GM21619 (cell line): ENCODE results near the gene IFT20.
"Not testable (repeated sequence)": the region's sequence is repeated elsewhere in the genome, so short reads cannot be mapped to it uniquely, and the experiment has no call there.

Source experiments
- ATAC-seq: cut with Tn5 transposase; IDR thresholded peaks from one replicate; pipeline ENCODE4 v1.9.1; 2021; ENCODE audit not compliant: unreplicated experiment

Gene IFT20

DNA sequence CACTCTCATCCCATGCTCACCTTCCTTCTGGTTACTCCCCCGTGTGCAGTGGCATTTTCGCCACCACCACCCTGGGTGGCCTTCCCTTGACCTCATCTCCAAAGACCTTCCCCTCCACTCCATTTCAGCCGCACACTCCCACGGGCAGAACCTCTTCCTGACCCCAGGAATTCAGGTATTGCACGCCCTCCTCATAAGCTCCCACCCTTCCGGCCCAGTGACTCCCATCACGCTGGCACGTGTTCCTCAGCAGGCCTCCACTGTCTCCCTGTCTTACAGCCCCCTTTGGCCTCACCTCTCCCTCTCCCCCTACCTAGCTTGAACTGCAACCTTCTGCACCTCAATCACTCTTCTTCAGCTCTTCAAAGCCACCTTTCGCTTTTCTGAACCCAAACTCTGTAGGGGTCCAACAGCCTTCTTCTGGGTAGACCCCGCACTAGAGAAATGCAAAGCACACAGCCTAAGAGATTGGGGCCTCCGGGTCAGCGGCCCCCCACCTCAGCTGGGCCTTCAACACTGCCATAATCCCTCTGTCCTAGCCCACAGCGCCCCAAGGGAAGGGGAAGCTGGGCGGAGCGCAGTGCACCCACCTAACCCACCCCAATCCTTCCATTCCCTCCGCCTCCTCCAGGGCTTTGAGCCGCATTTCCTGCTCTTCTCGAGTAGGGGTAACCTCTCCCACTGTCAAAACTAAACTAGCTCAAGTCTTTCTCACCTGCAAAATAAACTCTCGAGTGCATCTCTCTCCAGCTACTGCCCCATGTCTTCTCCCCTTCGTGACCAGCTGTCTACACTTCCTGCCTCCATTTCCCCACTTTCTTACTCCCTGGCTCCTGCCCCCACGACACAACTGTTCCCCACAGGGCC is 17.9 kb downstream of the IFT20 start:
- no peak for ATAC-seq

DNA sequence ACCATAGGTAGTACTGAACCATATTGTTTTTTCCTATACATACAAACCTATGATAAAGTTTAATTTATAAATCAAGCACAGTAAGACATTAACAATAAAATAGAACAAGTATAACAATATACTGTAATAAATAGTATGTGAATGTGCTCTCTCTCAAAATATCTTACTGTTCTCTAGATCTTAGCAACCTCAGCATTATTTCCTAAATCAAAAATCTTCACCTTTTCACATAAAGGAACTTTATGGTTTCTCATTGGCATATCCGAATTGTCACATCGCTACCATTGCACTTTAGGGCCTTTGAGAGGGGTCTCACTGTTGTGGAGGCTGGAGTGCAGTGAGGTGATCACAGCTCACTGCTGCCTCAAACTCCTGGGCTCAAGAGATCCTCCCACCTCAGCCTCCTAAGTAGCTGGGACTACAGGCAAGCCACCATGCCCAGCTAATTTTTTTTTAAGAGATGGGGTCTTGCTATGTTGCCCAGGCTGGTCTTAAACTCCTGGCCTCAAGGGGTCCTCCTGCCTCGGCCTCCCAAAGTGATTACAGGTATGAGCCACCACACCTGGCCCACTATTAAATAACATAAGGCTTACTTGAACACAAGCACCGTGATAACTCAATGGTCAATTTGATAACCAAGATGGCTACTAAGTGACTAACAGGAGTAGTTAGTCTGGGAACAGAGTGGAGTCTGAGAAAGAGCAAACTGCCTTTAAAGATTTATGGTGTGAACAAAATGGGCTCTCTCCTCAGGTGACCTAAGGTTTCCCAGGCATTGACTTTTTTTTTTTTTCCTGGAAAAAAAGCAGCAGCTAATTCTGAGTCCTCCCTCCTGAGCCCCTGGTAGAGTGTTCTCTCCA is 19.2 kb downstream of the IFT20 start:
- no peak for ATAC-seq

DNA sequence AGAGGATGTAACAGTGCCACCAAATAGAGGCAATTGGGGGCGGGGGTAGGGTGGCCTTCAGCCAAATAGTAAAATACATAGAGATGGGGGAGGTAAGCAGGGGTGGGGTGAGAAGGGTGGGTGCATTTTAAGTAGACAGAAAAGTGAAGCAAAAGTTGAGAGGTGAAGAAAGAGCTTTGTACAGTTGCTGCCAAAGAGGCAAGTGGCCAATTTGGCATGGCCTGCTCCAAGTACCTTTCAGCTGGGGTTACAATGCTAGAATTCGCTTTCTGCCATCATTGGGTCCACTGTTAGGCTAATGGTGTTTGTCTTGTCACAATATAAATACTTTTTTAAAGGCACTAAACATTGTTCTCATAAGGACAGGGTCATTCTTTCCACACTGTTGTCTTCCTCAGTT is 21.4 kb downstream of the IFT20 start:
- no peak for ATAC-seq

DNA sequence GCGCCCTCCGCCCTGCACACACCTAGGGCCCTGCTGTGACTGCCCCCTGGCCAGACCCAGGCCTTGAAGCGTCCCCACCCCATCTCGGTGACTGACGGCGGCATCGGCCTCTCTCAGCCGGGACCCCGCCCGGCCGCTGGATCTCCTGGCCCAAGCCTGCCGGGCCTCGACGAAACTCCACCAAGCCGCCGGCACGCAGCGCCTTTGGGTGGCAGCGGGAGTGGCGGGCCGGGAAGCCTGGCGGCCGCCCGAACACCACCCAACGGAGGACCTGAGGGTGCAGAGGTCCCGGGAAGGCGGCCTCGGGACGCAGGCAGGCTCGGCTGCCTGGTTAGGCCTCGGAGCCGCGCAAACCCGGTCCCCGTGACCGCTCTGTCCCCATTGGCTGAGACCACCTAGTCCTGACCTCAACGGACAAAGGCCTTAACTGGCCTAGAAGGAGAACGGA is 28.3 kb downstream of the IFT20 start:
- no peak for ATAC-seq

DNA sequence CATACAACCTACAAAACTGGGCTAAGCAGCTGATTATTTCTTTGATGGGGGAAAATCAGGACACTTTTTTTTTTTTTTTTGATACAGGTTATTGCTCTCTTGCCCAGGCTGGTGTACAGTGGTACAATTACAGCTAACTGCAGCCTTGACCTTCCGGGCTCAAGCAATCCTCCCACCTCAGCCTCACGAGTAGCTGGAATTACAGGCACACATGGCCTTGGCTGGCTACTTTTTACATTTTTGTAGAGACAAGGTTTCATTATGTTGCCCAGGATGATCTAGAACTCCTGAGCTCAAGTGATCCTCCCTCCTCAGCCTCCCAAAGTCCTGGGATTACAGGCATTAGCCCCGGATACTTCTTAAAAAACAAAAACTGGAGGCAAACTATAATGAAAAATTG is 36.8 kb downstream of the IFT20 start:
- no peak for ATAC-seq

DNA sequence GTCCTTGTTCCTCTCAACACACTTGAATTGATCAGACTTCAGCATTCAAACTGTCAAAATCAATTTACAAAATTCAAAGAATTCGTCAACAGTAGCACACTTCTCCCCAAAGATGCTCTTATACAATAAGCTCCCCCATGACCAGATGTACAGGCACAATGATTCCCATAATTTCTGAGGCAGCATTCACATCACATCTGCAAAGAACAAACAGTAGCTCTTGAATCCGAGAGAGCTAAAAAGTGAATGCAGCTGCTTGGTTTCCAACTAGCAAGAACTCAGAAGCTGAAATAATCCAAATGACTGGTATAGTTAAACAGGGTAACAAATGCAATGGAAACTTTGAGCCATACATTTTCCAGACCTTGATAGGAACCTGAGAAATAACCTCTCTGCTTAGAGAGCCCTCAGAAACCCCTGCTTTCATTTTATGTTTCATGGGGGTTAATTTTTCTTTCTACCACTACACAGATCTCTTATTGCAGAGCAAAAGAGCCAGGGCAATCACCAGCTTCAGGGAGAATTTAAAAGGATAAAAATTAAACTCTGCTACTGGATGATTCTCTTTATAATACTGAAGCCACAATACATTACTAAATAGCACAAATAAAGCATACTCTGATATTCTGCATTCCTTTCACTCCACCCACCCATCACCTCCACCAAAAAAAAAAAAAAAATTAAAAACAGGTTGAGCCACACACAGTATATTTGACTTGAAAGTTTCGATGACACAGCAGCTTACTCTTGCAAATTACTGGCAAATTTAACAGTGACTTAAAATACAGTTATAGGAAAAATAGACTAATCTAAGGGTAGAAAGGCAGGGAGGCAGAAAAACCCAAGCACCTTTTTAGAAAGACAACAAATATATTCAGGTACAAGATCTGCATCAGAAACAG is 39.3 kb downstream of the IFT20 start:
- ATAC-seq: no peak

DNA sequence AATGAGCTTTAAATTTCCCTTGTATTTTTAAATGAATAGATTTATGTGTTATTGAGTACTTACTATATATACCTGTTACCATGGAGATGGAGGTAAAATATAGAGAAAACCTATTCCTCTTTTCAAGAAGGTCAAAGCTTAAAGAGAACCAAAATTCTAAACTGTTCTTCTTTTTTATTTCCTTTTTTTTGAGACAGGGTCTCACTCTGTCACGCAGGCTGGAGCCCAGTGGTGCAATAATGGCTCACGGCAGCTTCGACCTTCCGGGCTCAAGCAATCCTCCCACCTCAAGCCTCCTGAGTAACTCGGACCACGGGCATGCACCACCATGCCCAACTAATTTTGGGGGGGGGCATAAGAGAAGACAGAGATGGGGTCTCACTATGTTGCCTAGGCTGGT is 41.3 kb downstream of the IFT20 start:
- ATAC-seq: no peak

DNA sequence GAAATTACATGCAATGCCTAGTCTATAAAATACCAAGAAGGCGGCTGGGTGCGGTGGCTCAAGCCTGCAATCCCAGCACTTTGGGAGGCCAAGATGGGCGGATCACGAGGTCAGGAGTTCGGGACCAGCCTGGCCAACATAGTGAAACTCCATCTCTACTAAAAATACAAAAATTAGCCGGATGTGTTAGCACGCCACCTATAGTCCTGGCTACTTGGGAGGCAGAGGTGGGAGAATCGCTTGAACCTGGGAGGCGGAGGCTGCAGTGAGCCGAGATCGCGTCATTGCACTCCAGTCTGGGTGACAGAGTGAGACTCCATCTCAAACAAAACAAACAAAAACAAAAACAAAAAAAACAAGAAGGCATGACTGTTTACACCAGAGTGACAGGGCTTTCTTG is 42.4 kb downstream of the IFT20 start:
- not testable (repeated sequence) for ATAC-seq

DNA sequence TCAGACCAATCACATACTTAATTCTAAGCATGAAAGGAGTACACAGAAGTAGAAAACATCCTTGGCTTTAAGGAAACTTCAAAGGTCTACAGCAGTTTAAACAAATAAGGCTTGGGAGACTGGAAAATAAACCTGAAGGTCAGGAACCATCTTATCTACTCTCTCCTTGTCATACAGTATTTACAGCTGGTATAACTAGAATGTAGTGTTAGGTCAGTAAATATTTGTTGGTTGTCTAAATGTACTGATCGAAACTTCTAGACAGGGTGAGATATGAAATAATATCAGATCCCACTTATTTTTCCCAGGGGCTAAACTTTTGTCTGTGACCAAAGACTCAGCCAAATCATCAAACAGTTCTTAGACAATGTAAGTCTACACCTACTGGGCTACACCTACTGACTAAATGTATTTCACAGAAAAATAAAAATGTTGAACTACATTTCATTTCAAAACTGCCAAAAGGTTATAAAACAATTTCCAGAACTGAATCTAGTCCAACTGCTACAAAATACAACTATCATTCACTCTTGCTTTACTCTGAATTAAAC is 43.4 kb downstream of the IFT20 start:
- no peak for ATAC-seq

DNA sequence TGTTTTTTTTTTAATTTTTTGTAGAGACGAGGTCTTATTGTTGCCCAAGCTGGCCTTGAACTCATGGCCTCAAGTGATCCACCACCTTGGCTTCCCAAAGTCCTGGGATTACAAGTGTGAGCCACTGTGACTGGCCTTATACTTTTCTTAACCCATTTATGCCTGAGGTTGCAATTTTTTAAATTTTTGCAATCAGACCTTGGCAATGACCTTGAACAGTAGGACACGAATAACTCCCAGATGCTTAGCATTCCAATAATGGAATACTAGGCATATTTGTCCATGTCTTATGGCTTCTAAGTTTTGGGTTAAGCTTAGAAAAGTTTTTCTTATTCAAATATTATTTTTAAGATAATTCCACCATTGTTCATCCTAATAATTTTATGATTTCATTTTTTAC is 44.6 kb downstream of the IFT20 start:
- ATAC-seq: no peak

DNA sequence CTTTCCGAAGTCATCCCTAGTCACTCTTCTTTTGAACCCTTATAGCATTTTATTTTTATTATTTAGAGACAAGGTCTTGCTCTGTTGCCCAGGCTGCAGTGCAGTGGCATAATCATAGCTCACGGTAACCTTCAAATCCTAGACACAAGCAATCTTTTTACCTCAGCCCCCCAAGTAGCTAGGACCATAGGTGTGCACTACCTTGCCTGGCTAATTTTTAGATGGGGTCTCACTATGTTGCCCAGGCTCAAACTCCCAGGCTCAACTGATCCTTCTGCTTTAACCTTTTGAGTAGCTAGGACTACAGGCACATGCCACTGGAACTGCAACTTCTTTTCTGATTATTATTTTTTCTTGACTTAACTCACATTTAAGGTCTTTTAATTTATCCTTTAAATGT is 49.3 kb downstream of the IFT20 start:
- no peak for ATAC-seq

DNA sequence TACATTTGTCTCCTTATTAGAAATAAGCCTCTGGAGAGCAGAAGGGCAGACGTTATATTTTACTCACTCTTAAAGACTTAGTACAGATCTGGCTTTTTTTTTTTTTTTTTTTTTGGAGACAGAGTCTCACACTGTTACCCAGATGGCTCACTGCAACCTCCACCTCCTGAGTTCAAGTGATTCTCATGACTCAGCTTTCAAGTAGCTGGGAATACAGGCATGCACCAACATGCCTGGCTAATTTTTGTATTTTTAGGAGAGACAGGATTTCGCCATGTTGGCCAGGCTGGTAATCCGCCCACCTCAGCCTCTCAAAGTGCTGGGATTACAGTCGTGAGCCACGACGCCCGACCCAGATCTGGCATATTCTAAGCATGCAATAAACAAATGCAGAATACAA is 52.7 kb downstream of the IFT20 start:
- no peak for ATAC-seq

DNA sequence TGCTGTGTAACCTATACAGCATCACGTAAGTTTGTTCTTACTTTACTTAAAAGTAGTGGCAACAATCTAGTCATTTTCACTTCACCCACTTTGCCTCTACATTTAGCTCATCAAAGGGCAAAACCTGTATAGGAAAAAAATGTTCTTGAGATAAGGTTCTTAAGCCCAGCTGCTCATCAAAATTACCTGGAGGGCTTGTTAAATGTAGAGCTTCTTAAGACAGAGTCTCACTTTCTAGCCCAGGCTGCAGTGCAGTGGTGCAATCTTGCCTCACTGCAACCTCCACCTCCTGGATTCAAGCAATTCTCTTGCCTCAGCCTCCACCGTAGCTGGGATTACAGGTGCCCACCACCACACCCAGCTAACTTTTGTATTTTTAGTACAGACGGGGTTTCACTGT is 54.4 kb downstream of the IFT20 start:
- no peak for ATAC-seq

DNA sequence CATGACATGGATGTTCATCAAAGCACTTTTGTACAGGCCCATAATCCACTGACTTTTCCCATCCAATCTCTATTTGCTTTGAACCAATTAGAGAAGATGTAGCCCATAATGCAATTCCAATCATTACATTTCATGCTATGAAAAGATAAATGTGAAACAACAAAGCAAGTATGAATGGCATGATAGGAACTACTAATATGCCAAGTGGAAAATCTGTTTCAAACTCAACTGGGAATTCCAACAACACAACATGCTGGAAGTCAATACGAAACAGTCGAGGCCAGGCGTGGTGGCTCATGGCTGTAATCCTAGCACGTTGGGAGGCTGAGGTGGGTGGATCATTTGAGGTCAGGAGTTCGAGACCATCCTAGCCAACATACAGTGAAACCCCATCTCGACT is 55.9 kb downstream of the IFT20 start:
- ATAC-seq: no peak
